Cardiac muscle cell (in vitro differentiated cells and primary cell): ENCODE data around the gene IDH3A. TPM values are rescaled to one million over a fixed set of nuclear protein-coding genes. Genes with fewer than 3 reads are reported as not detected.

ENCODE experiments used
- DNase-seq, 2 donors: peaks; one replicate each; pipeline versions ENCODE4 v3.0.0 to v3.0.0-alpha.2; 2010 to 2017; ENCODE audit warnings: low read depth in 1 of 2, low spot score in 1 of 2
- H3K27ac ChIP-seq: fragments of 200-600 bp; sonication (generic); 2 replicates; pipeline ENCODE4 v1.5.1; 2016
- H3K27me3 ChIP-seq: fragments of 200-600 bp; sonication (generic); 2 replicates; pipeline ENCODE4 v1.6.0; 2016; ENCODE audit warnings: control low read depth
- H3K36me3 ChIP-seq: fragments of 200-600 bp; sonication (generic); 2 replicates; pipeline ENCODE4 v1.5.1; 2016; ENCODE audit warnings: control low read depth
- H3K4me1 ChIP-seq: fragments of 200-600 bp; sonication (generic); 2 replicates; pipeline ENCODE4 v1.8.1; 2017; ENCODE audit warnings: low read depth, mild to moderate bottlenecking, mixed run types
- H3K4me3 ChIP-seq: fragments of 200-600 bp; sonication (generic); 2 replicates; pipeline ENCODE4 v1.5.1; 2016; ENCODE audit warnings: mild to moderate bottlenecking
- H3K9me3 ChIP-seq: fragments of 200-600 bp; sonication (generic); 2 replicates; pipeline ENCODE4 v1.5.1; 2017; ENCODE audit warnings: low read depth, mild to moderate bottlenecking, control low read depth
- CTCF ChIP-seq: IDR thresholded peaks from 2 replicates; pipeline ENCODE4 v1.5.1; 2012; ENCODE audit warnings: low read depth, mild to moderate bottlenecking, low read length
- polyA plus RNA-seq: library from polyadenylated mRNA; unstranded; fragments of >200 nt; fragmentation: Nextera tagmentation; extraction: Ambion mirVana; gene quantifications from 2 replicates; pipeline ENCODE4 v1.2.1, GENCODE V29; 2016
- total RNA-seq: library from RNA; depleted of rRNA; stranded (reverse); fragments of >200 nt; gene quantifications from 2 replicates; pipeline ENCODE4 v1.2.3, GENCODE V29; 2016

IDH3A gene
- total and polyA plus RNA-seq, 2 experiments from 2014 or later = 63.1 to 113 TPM

- H3K4me3 ChIP-seq = no peak overlapping the region
- no peak for TF ChIP-seq CTCF
- no peak for DNase-seq
- no peaks in the 10 kb centered on the region for H3K27me3 ChIP-seq
- H3K27ac ChIP-seq = no peak overlapping the region
- H3K9me3 ChIP-seq = no peaks in the 10 kb centered on the region
- no peaks in the 10 kb centered on the region for H3K4me1 ChIP-seq
- H3K36me3 ChIP-seq = no peaks in the 10 kb centered on the region
Observed at GRCh38 chr15:78197632-78198031, 48.5 kb downstream of the IDH3A start.

GRCh38 chr15:78200276-78200930 is 51.2 kb downstream of the IDH3A start:
- no peak for DNase-seq
- H3K36me3 ChIP-seq = no peaks in the 10 kb centered on the region
- no peaks in the 10 kb centered on the region for H3K27me3 ChIP-seq
- no peak overlapping the region for H3K4me3 ChIP-seq
- H3K27ac ChIP-seq = no peak overlapping the region
- TF ChIP-seq CTCF = no peak
- peaks cover 8% of the 10 kb centered on the region for H3K4me1 ChIP-seq
- no peaks in the 10 kb centered on the region for H3K9me3 ChIP-seq

- Histone ChIP-seq H3K4me3 (no peak overlapping the region), H3K36me3 (no peaks in the 10 kb centered on the region), H3K27me3 (no peaks in the 10 kb centered on the region), H3K4me1 (peaks cover 8% of the 10 kb centered on the region), H3K27ac (no peak overlapping the region), H3K9me3 (no peaks in the 10 kb centered on the region)
- TF ChIP-seq CTCF = no peak
- DNase-seq = no peak
Observed at GRCh38 chr15:78201281-78202190, 52.4 kb downstream of the IDH3A start.

GRCh38 chr15:78203346-78204225 is 54.4 kb downstream of the IDH3A start:
- H3K27ac ChIP-seq = no peak overlapping the region
- H3K27me3 ChIP-seq = no peaks in the 10 kb centered on the region
- no peak overlapping the region for H3K4me3 ChIP-seq
- no peaks in the 10 kb centered on the region for H3K9me3 ChIP-seq
- no peaks in the 10 kb centered on the region for H3K36me3 ChIP-seq
- TF ChIP-seq CTCF = no peak
- H3K4me1 ChIP-seq = peaks cover 8% of the 10 kb centered on the region
- no peak for DNase-seq
